Embryonic facial prominence (tissue), 1 donor: ENCODE measurements around the gene MAFG.

Experiments used
- DNase-seq: peaks from one replicate; pipeline ENCODE4 v3.0.0-alpha.2; 2016; ENCODE audit errors: extremely low spot score

Gene MAFG

GRCh38 chr17:81927653-81928543 is at the start of gene MAFG:
MAFG (minus strand) TSS chr17:81927735; CDS start chr17:81923185, 4,550 bp downstream.
- peak; percentile 88 for DNase-seq

GRCh38 chr17:81976332-81977210 is 49.0 kb upstream of the MAFG start:
- DNase-seq: no peak

GRCh38 chr17:81973432-81973831 is 45.9 kb upstream of the MAFG start:
- no peak for DNase-seq

- no peak for DNase-seq
Observed at GRCh38 chr17:81968850-81969812, 41.6 kb upstream of the MAFG start.

DNA sequence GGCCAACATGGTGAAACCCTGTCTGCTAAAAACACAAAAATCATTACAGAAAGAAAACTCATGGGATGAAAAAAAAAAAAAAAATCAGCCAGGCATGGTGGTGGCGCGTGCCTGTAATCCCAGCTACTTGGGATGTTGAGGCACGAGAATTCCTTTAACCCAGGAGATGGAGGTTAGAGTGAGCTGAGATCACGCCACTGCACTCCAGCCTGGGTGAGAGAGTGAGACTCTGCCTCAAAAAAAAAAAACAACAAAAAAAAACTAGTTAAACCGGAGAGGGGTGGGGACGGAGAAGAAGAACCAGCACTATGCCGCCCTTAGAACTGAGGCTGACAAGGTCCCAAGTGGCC is 40.8 kb upstream of the MAFG start:
- DNase-seq: no peak

GRCh38 chr17:81967533-81968395 is 40.2 kb upstream of the MAFG start:
- DNase-seq: no peak

DNA sequence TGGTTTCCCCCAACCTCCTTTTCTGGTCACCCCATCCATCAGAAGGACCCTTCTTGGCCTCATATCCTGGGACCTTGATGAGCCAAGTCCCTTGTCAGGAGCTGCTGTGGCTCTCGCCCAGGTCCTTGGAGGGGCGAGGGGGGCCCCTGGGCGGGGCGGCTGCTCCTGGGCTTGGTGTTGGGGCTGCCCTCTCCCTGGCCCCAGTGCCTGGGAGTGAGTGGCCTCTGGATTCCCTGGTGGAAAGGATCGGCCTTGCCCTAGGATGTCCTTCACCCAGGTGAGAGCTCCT is 39.7 kb upstream of the MAFG start:
- DNase-seq: no peak

GRCh38 chr17:81966343-81967243 is 39.1 kb upstream of the MAFG start:
- no peak for DNase-seq

DNA sequence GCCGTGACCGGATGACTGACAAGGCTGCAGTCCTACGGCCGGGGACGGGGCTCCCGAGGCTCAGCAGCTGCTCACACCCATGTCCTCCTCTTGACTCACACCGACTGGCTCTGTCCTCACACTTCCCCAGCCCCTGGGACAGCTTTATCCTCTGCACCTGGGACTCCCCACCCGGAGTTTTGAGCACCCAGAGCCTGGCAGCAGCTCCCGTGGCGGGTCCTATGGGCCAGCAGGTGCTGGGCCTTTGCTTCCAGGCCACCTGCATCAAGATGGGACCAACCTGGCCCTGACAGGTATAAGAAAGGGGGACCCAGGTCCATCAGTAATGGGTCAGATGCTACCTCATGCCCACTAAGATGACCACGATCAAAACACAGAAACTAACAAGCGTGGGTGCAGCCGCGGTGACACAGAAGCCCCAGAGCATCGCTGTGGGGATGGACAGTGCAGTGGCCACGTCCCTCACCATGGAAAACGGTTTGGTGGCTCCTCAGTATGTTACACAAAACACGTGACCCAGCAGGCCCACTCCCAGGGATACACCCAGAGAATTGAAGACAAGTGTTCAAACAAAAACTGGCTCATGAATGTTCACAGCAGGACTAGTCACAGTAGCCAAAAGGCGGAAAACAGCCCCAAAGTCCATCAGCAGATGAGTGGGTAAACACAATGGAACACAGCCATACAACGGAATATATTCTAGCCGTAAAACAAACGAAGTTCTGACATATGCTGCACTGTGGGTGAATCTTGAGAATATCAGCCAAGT is 36.7 kb upstream of the MAFG start:
- DNase-seq: no peak

DNA sequence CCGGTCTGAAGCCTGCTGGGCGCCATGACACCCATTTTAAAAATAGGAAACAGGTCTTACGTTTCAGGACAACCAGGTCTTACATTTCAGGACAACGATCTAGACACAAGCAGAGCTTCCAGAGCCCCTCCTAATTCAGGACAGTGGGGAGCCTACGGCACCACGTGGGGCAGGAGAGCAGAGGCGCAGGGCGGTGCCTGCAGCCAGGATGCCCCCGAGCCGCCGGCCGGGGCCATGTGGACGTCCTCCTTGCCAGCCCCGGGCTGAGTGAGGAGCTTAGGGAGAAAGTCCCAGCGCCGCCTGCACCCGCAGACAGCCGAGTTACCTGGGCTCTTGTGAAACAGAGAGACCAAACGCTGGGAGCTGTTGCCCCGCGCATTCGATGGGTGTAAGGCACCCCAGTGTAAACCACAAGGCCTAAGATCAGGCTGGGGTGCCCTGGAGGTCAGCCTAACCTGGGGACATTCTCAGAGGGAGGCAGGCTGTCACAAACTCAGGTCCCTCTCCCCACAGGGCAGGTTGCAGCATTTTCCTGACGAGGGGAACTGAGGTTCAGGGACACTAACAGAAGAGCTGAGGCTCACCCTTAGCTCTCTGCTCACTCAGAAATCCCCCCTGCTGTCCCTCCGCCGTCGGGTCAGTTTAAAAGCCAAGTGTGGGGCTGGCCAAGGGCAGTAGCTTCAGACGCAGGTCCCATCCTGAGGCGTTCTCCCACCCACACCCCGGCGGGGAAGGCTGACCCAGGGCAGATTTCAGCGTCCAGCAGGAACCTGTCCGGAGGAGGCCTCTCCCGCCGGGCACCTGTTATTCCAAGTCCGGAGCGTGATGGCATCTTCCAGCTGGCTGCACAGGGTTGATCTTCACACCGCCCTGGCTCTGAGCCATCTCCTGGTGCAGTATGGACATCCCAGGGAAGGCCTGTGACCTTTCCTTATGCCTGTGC is 35.2 kb upstream of the MAFG start:
- DNase-seq: no peak

DNA sequence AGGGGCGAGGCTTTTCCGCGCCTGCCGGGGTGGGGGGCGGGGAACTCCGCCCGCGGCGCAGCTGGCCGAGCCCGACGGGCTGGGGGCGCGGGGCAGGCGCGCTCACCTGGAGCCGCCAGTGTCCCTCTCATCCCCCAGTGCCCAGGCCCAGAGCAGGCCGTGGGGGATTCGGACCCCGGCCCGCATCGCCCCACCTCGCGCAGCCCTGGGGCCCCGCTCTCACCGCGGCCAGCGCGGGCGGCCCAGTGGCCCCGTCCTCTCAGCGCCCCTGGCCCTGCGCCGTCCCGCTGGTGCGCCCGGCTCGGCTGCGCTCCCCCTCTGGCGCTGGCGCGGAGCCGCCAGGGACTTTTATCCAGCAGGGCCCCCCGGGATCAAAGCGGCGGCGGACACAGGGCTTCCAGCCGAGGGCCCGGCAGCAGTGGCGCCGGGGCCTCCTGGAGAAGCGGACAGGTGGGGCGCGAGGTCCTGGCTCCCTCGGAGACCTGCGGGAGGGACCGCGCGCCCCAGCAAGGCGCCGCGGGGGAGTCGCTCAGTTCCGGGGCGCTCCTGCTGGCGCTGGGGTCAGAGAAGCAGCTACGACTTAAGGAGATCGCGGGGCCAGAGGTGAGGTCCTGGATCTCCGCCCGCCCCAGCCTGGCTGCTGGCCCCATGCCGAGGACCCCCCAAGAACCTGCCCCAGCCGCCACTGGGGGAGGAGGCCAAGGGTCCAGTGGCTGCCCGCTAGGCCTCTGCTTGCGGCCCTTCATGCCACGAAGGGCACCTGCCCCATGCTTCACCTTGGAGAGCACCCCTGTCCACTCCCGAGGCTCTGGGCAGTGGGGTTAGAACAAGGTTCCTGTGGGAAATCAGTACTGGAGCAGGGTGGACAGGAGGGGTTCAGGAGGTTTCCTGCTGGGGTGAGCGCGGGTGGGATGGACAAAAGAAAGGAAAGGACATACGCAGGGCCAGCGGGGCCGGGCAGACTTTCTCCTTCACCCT is 34.3 kb upstream of the MAFG start:
- no peak for DNase-seq

- DNase-seq: no peak
Observed at GRCh38 chr17:81961087-81961511, 33.6 kb upstream of the MAFG start, which contains the start of gene NOTUM. NOTUM (minus strand) TSS chr17:81961187; CDS start chr17:81960909, 278 bp downstream.

GRCh38 chr17:81960130-81960958 is 32.8 kb upstream of the MAFG start:
- DNase-seq: no peak

DNA sequence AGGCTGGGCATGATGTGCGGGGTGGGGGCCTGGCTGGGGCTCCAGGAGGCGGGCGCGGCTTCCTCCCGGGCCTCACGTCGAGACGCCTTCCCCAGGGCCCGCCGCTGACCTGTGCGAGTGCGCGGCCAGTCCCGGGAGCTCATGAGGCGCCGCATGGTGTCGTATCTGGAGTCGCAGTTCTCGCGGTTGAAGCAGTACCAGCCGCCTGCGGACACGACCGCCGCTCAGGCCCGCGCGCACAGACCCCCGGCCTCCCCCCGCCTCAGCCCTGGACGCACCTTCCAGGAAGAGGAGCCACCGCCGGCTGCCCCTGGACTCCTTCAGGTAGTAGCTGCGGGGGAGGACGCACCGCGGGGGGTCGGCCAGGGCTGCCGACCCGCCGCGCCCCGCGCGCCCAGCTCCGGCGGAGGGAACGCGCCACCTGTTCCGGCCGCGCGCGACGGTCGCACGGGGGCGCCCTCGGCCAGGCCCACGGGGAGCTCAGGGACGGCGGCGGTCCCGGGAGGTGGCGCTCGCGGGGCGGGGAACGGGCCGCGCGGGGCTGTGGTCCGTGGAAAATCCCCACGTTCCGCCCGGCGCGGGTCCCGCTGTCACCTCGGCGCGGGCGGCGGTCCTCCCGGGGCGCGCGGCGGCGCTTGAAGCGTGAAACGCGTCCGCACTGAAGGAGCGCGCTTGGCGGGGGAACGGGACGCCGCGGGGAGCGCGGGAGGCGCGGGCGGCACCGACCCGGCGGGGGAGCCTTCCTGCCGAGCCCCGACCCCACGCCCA is 32.0 kb upstream of the MAFG start:
- DNase-seq: no peak
